ENCODE data around the gene ITSN2. TPM values are rescaled to one million over a fixed set of nuclear protein-coding genes. Genes with fewer than 3 reads are reported as not detected.

The ITSN2 gene
- total and polyA plus RNA-seq, 8 donors: 28.7 to 85.6 (median 38.7) TPM

DNA sequence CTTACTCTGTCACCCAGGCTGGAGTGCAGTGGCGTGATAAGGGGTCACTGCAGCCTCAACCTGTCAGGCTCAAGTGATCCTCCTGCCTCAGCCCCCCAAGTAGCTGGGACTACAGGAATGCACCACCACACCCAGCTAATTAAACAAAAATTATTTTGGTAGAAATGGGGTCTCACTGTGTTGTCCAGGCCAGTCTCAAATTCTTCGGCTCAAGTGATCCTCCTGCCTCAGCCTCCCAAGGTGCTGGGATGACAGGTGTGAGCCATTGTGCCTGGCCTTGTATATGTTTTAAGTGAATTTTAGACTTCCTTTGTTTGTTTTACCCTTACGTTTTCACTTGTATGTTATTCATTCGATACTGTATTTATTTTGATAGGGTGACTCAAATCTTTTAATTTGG lies 34.7 kb upstream of the ITSN2 start:
- H3K36me3 ChIP-seq: no peaks in the 10 kb centered on the region
- ATAC-seq: no peak
- no peaks in the 10 kb centered on the region for H3K4me1 ChIP-seq
- DNase-seq: no peak
- H3K4me3 ChIP-seq: no peak overlapping the region
- no peaks in the 10 kb centered on the region for H3K9me3 ChIP-seq
- TF ChIP-seq, protein P1, sequence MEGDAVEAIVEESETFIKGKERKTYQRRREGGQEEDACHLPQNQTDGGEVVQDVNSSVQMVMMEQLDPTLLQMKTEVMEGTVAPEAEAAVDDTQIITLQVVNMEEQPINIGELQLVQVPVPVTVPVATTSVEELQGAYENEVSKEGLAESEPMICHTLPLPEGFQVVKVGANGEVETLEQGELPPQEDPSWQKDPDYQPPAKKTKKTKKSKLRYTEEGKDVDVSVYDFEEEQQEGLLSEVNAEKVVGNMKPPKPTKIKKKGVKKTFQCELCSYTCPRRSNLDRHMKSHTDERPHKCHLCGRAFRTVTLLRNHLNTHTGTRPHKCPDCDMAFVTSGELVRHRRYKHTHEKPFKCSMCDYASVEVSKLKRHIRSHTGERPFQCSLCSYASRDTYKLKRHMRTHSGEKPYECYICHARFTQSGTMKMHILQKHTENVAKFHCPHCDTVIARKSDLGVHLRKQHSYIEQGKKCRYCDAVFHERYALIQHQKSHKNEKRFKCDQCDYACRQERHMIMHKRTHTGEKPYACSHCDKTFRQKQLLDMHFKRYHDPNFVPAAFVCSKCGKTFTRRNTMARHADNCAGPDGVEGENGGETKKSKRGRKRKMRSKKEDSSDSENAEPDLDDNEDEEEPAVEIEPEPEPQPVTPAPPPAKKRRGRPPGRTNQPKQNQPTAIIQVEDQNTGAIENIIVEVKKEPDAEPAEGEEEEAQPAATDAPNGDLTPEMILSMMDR (IDR thresholded peaks at IDR 0.05): no peak
- no peaks in the 10 kb centered on the region for H3K27me3 ChIP-seq
- H3K27ac ChIP-seq: no peak overlapping the region
- intact Hi-C loops (cut with DNase I): no loop called here

DNA sequence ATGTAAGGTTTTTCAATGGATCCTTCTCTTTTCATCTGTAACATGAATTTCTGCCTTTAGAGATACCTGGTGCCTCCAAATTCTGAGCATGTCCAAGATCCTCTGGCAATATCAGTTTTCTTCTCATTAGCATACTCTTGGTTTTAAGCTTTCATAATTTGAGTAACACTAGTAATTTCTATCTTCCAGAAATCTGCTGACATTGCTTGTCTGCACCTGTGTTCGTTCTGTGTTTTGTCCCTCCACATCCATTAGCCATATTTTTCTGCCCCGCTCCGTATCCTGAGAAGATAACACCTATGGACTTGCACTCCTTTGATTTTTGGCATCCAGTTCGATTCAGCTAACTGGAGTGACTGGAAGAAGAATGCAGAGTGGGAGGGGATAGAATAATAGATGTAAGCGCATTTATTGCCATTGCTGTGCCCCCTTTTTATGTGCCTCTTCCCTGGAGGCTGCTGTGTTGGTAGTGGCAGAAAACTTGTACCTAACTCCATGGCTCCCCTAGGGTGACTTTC lies 32.3 kb upstream of the ITSN2 start:
- H3K4me3 ChIP-seq: no peak overlapping the region

DNA sequence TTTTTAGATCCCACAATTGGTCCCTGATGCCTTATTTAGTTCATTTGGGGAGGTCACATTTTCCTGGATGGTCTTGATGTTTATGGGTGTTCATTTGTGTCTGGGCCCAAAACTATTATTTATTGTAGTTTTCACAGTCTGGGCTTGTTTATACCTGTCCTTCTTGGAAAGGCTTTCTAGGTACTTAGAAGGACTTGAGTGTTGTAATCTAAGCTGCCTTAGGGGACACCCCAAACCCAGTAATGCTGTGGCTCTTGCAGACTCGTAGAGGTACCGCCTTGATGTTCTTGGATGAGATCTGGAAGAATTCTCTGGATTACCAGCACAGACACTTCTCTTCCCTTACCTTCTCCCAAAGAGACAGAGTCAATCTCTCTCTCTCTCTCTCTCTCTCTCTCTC lies 25.0 kb upstream of the ITSN2 start:
- no peak for DNase-seq
- H3K9me3 ChIP-seq: no peaks in the 10 kb centered on the region
- no peak for ATAC-seq
- intact Hi-C loops (cut with DNase I): no loop called here
- TF ChIP-seq, protein P1 (IDR thresholded peaks at IDR 0.05): no peak
- H3K4me3 ChIP-seq: no peak overlapping the region
- H3K4me1 ChIP-seq: no peaks in the 10 kb centered on the region
- H3K27me3 ChIP-seq: no peaks in the 10 kb centered on the region
- no peak overlapping the region for H3K27ac ChIP-seq
- H3K36me3 ChIP-seq: no peaks in the 10 kb centered on the region

More for the DNA sequence above, 32.3 kb upstream of the ITSN2 start:
- TF ChIP-seq, protein P1 (IDR thresholded peaks at IDR 0.05): no peak
- intact Hi-C loops (cut with DNase I): no loop called here
- no peaks in the 10 kb centered on the region for H3K27me3 ChIP-seq
- no peak for ATAC-seq
- H3K9me3 ChIP-seq: no peaks in the 10 kb centered on the region
- H3K4me1 ChIP-seq: no peaks in the 10 kb centered on the region
- DNase-seq: no peak
- no peaks in the 10 kb centered on the region for H3K36me3 ChIP-seq
- no peak overlapping the region for H3K27ac ChIP-seq

DNA sequence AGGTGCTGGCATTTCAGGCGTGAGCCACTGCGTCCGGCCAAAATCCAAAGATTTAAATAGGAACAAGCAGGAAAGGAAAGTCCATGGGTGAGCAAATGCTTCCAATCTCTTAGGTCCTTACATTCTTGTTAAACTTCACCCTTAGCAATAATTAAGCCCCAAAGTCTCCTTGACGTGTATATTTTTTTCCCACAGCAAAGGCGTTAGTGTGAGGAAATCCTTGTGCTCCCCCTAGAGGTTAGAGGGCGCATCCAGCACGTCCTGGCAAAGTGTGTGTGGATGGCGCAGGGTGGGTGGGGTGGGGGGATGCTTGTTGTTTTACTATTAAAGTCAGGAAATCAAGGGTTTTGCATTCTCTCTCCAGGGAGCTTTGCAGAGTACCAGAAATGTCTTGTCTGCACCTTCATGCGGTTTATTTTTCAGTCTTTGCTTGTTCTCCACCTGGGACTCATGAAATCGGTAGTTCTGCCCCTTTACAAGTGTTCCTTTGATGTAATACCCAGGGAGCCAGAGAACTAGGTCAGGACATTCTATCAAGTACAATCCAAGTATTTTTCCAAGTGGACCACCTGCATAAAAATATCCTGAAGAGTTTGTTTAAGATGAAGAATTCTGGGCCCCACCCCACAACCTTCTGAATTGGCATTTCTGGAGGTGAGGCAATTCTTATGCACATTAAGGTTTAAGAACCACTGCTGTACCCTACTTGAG lies 22.2 kb upstream of the ITSN2 start:
- no peaks in the 10 kb centered on the region for H3K36me3 ChIP-seq
- H3K4me1 ChIP-seq: no peaks in the 10 kb centered on the region
- peak; percentile 95 for ATAC-seq
- no peak overlapping the region for H3K4me3 ChIP-seq
- H3K9me3 ChIP-seq: no peaks in the 10 kb centered on the region
- H3K27me3 ChIP-seq: no peaks in the 10 kb centered on the region
- TF ChIP-seq, protein P1 (IDR thresholded peaks at IDR 0.05): peak; percentile 74 to 81
- intact Hi-C loops (cut with DNase I): no loop called here
- DNase-seq: peak in 3 of 4 donors; percentile 58 to 82 (median 59)
- peak overlapping the region; percentile 18 to 56 for H3K27ac ChIP-seq

DNA sequence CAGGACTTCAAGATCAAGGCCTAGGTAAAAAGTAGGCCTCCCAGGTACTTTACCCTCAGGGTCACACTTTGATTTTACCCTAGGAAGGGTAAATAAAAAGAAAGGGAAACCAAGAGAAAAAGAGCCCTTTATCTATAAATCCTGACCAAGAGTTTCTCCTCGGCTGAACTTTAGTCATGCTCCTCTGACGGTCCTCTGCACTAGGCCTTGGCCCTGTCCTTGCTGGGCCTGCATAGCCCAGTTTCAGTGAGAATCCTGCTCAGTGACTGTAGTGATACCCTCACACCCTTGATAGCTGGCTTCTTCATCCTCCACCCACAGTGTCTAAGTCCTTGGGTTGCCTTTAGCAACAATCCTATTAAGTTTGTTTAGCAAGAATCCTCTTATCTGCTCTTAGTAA lies 20.5 kb upstream of the ITSN2 start:
- Histone ChIP-seq H3K4me1 (no peaks in the 10 kb centered on the region), H3K9me3 (no peaks in the 10 kb centered on the region), H3K4me3 (no peak overlapping the region), H3K36me3 (no peaks in the 10 kb centered on the region), H3K27ac (no peak overlapping the region), H3K27me3 (no peaks in the 10 kb centered on the region)
- DNase-seq: no peak
- TF ChIP-seq, protein P1 (IDR thresholded peaks at IDR 0.05): no peak
- peak; percentile 27 for ATAC-seq
- intact Hi-C loops (cut with DNase I): no loop called here
